ENCODE data around the gene ESAM.

ESAM gene

GRCh38 chr11:124737638-124738305 is 24.3 kb downstream of the ESAM start:
- no peak for DNase-seq (ENCODE audit: extremely low read depth in 1 of 2, low read depth in 1 of 2)

DNA sequence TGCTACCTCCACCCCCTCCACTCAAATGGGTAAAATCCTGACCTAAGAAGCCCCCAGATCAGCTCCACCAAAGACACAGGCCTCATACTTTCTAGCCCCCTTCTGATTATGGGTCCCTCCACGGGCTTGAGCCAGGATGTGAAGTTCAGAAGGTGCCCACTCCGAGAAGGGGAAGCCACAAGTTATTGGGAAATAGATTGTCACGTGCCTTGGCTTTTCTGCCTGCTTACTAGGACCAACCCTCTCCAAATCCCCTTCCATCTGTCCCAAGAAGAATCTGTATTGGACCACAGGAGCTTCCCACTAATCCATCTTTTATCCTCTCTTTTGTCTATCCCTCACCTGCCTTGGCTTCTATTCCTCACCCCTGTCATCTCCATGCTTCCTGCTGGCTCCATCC is 25.4 kb downstream of the ESAM start:
- no peak for DNase-seq (ENCODE audit: extremely low read depth in 1 of 2, low read depth in 1 of 2)

DNA sequence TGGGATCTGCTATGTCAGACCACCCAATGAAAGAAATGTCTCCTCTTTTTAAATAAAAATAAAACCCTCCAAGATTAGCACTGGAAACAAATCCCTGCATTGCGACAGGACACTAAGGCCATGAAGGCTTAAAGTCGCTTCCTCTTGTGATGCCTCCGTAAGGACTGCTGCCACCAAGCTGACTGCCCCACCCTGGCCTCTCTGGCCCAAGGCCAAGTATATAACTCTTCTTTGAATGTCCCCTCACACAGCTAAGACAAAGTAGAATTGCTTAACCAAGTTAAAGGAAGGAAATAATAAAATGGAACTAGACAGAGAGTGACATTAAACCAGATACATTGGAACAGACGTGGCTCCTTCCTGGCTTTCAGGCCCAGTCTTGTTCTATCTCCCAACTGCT is 29.9 kb downstream of the ESAM start:
- DNase-seq (ENCODE audit: extremely low read depth in 1 of 2, low read depth in 1 of 2), result no peak

- no peak for DNase-seq (ENCODE audit: extremely low read depth in 1 of 2, low read depth in 1 of 2)
Observed at GRCh38 chr11:124729571-124729970, 32.5 kb downstream of the ESAM start.

GRCh38 chr11:124728134-124728533 is 34.0 kb downstream of the ESAM start:
- no peak for DNase-seq (ENCODE audit: extremely low read depth in 1 of 2, low read depth in 1 of 2)

DNA sequence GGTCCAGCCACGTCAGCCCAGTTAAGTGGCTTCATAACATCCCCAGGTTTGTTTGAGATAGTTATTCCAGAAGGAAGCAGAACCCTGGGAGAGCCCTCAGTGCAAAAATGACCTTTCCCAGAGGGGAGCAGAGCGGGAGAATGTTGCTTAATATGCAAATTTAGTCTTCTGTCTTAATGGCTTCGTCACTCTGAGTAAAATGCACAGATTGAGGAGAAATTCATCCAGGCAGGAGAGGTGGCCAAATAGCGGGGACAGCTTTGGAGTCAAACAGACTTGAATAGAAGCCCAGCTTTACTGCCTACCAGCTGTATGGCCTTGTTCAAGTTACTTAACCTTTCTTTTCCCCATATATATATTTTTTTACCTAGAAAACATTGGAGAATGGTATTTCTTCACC is 34.6 kb downstream of the ESAM start:
- no peak for DNase-seq (ENCODE audit: extremely low read depth in 1 of 2, low read depth in 1 of 2)

DNA sequence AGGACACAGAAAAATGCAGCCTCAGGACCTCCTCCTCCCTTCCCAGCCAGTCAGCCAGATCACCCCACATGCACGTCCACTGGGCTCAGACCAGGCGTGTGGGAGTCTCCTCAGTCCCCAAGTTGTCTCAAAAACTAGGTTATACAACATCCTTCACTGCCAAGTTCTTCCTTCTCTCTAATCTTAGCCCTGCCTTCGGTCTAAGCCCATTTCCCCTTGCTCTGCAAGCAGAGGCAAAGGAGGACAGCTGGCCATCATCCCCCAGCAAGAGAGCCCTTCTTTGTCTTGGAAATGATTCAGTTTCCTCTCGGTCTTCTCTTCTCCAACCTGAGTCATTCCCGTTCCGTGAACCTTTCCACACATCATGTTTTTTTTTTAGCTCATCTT is 36.4 kb downstream of the ESAM start:
- DNase-seq (ENCODE audit: extremely low read depth in 1 of 2, low read depth in 1 of 2), result no peak

DNA sequence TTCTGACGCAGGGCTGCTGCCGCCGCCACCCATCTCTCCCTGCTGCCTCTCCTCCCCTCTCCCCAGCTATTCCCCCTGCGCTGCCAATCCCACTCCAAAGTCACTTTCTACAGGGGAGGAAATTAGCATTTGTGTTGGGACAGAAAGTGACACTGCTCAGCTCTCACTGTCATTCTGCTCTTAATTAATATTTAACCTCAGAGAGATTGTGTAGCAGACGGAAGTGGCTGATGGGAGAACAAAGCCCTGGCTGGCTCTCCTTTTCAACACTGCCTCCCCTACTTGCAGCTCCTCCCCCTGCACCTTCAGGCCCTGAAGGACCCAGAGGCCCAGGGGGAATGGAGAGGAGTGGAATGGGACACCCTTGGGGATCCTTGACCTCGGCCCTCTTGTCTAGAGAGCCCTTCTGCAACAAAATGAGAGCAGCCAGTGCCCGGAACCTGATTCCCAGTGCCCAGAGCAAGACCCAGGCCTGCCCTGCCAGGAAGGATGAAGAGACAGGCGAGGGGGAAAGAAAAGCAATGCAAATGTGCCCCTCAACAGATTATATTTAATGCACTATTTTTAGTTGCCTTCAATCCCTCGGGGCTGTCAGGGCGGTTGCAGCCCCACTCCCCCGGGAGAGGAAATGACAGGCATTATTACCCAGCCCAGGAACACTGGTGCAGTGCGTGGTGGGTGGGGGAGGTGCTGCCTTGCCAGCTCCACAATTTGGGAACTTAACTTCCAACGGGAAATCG is 36.9 kb downstream of the ESAM start:
- DNase-seq (ENCODE audit: extremely low read depth in 1 of 2, low read depth in 1 of 2), result no peak

GRCh38 chr11:124722176-124722575 is 39.9 kb downstream of the ESAM start:
- no peak for DNase-seq (ENCODE audit: extremely low read depth in 1 of 2, low read depth in 1 of 2)

- DNase-seq (ENCODE audit: extremely low read depth in 1 of 2, low read depth in 1 of 2), result no peak
Observed at GRCh38 chr11:124719534-124719933, 42.6 kb downstream of the ESAM start.

GRCh38 chr11:124718801-124719200 is 43.3 kb downstream of the ESAM start:
- no peak for DNase-seq (ENCODE audit: extremely low read depth in 1 of 2, low read depth in 1 of 2)

GRCh38 chr11:124717786-124718651 is 44.1 kb downstream of the ESAM start:
- DNase-seq (ENCODE audit: extremely low read depth in 1 of 2, low read depth in 1 of 2), result no peak

DNA sequence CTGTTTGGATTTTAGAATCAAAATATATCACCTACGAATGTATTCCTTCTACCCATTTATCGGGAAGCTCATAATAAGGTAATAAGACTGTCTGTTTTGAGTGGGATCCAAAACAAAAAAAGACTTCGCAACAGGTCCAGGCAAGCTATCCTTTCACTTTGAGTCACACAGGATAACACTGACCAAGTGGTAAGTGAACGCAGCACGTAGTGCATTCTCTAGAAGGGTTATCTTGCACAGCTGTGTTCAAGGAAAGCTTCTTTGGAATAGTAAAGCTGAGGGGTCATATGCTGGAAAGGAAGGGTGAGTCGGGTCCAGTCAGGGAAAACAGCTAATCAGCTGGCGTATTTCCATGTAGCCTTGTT is 44.7 kb downstream of the ESAM start:
- no peak for DNase-seq (ENCODE audit: extremely low read depth in 1 of 2, low read depth in 1 of 2)

- no peak for DNase-seq (ENCODE audit: extremely low read depth in 1 of 2, low read depth in 1 of 2)
Observed at GRCh38 chr11:124716591-124716990, 45.5 kb downstream of the ESAM start.

- no peak for DNase-seq (ENCODE audit: extremely low read depth in 1 of 2, low read depth in 1 of 2)
Observed at GRCh38 chr11:124712392-124712791, 49.7 kb downstream of the ESAM start.

- DNase-seq (ENCODE audit: extremely low read depth in 1 of 2, low read depth in 1 of 2), result no peak
Observed at GRCh38 chr11:124707829-124708228, 54.3 kb downstream of the ESAM start.
